Stomach smooth muscle (tissue), 2 donors: ENCODE results near the gene ATP2A1.
A peak's percentile ranks its signal among the peaks of the same experiment; 100 is the strongest.
"Not testable (repeated sequence)": the region's sequence is repeated elsewhere in the genome, so short reads cannot be mapped to it uniquely, and the experiment has no call there.

ENCODE experiments used
- H3K27ac ChIP-seq: one replicate; pipeline ENCODE4 v1.7.0; 2013; ENCODE audit warnings: mild to moderate bottlenecking, low read length, inconsistent platforms
- H3K27me3 ChIP-seq, 2 donors: one replicate each; pipeline ENCODE4 v1.7.0; 2013; ENCODE audit warnings: low read length in 2 of 2; ENCODE audit not compliant: insufficient read depth in 2 of 2, control insufficient read depth in 1 of 2
- H3K36me3 ChIP-seq, 2 donors: one replicate each; pipeline ENCODE4 v1.7.0; 2013; ENCODE audit warnings: low read length in 2 of 2; ENCODE audit not compliant: control insufficient read depth in 2 of 2, insufficient read depth in 2 of 2
- H3K4me1 ChIP-seq: one replicate; pipeline ENCODE4 v1.7.0; 2013; ENCODE audit warnings: low read length; ENCODE audit not compliant: control insufficient read depth, insufficient read depth
- H3K4me3 ChIP-seq, 2 donors: one replicate each; pipeline ENCODE4 v1.7.0; 2013; ENCODE audit warnings: low read length in 2 of 2
- H3K9ac ChIP-seq, 2 donors: one replicate each; pipeline ENCODE4 v1.7.0; 2013; ENCODE audit warnings: low read length in 2 of 2, mild to moderate bottlenecking in 1 of 2
- H3K9me3 ChIP-seq, 2 donors: one replicate each; pipeline ENCODE4 v1.7.0; 2013; ENCODE audit warnings: low read length in 2 of 2; ENCODE audit not compliant: control insufficient read depth in 2 of 2
- donor health status: healthy.
- donor health status: Pancreatic carcinoma.

The ATP2A1 gene

DNA sequence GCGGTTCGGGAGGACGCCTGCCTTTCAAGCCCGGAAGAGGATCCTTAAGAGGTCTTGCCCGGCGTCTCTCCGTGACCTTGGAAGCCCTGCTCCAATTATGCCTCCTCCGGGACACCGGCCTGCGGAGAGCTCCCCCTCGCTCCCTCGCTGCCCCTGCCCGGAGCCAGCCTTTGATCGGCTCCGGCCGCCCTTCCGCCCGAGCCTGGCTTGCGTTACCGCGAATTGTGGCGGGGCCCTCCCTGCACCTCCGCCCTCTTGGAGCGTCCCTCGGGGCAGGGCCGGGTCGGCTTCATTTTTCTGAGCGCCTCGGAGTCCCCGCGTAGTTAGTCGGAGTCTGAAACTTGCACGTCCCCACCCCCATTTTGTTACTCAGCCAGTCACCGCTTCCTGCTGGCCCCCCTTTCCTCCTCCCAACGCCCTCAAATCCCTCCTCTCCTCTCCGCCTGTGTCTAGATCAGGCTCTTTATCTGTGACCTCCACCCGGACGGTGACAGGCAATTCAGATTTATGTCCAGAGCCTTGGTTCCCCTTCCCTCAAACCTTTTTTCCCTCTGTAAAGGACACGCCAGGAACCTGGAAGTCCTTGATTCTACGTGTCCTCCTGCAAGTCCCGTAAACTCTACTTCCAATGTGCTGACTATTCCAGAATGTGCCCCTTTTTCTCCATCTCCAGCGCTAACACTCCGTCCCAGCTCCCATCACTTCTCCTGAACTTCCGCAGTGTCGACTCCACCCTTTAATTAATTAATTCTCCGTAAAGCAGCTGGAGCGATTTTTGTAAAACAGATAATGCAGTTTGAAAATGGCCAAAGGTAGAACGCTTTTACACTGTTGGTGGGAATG is 47.3 kb downstream of the ATP2A1 start:
- Histone ChIP-seq H3K9me3 (no peaks in the 10 kb centered on the region), H3K36me3 (no peaks in the 10 kb centered on the region), H3K27me3 (no peaks in the 10 kb centered on the region), H3K4me1 (peaks cover 7% of the 10 kb centered on the region), H3K27ac (peak overlapping the region; percentile 94), H3K4me3 (peak overlapping the region; percentile 59 to 87), H3K9ac (peak overlapping the region; percentile 82 to 96)

- not testable (repeated sequence) for H3K27me3 ChIP-seq
These were observed 48.0 kb downstream of the ATP2A1 start for GRCh38 chr16:28926284-28926683.

DNA sequence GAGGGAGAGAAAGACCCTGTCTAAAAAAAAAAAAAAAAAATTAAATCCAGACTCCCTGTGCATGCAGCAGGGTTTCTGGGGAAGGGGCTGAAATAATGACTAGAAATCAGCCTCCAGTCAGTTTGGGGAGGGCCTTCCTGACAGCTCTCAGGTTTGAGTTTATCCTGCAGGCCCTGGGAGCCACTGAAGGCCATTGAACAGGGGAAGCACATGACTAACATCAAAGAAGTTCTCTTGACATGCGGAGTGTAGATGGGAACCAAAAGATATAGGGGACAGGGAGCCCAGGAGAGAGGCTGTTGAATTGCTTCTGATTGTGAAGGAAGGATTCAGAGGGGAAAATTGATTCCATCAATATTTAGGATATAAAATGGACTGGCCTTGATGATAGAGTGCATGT is 49.5 kb downstream of the ATP2A1 start:
- no peaks in the 10 kb centered on the region for H3K9me3 ChIP-seq
- peaks cover 7% of the 10 kb centered on the region for H3K4me1 ChIP-seq
- H3K4me3 ChIP-seq = no peak overlapping the region
- no peaks in the 10 kb centered on the region for H3K27me3 ChIP-seq
- no peaks in the 10 kb centered on the region for H3K36me3 ChIP-seq
- no peak overlapping the region for H3K27ac ChIP-seq
- H3K9ac ChIP-seq = no peak overlapping the region

More at GRCh38 chr16:28926284-28926683, 48.0 kb downstream of the ATP2A1 start:
- not testable (repeated sequence) for H3K4me3 ChIP-seq, H3K27ac ChIP-seq, H3K9me3 ChIP-seq, H3K9ac ChIP-seq, H3K36me3 ChIP-seq, H3K4me1 ChIP-seq

DNA sequence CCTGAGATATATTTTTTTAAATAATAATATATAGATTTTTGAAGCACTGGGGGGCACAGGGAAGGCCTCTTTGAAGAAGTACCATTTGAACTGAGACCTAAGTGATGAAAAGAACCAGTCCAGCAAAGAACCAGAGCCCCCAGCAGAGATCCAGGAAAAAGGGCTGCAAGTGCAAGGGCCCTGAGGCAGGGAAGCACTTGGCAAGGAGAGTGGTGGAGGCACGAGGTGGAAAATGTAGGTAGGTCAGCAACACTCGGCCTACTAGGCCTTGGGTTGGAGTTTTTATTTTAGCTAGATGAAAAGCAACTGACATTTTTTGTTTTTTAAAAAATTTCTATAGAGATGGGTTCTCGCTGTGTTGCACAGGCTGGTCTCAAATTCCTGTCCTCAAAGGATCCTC is 51.9 kb downstream of the ATP2A1 start:
- Histone ChIP-seq H3K27ac (no peak overlapping the region), H3K4me1 (no peaks in the 10 kb centered on the region), H3K36me3 (no peaks in the 10 kb centered on the region), H3K9me3 (no peaks in the 10 kb centered on the region), H3K9ac (no peak overlapping the region), H3K27me3 (no peaks in the 10 kb centered on the region), H3K4me3 (no peak overlapping the region)

- Histone ChIP-seq H3K36me3 (no peaks in the 10 kb centered on the region), H3K9me3 (no peaks in the 10 kb centered on the region), H3K9ac (no peak overlapping the region), H3K4me1 (no peaks in the 10 kb centered on the region), H3K27ac (no peak overlapping the region), H3K27me3 (no peaks in the 10 kb centered on the region), H3K4me3 (no peak overlapping the region)
These were observed 52.4 kb downstream of the ATP2A1 start for GRCh38 chr16:28930652-28931051.

GRCh38 chr16:28931801-28932225 is 53.5 kb downstream of the ATP2A1 start, which contains the start of gene CD19:
Gene CD19, plus strand, starts transcription at chr16:28931971. Its CDS starts 30 bp downstream, at chr16:28932001.
- Histone ChIP-seq H3K4me1 (no peaks in the 10 kb centered on the region), H3K27ac (no peak within 1 kb of the TSS), H3K36me3 (no peaks in the 10 kb centered on the region), H3K27me3 (no peaks in the 10 kb centered on the region), H3K9me3 (no peaks in the 10 kb centered on the region), H3K9ac (no peak within 1 kb of the TSS), H3K4me3 (no peak within 1 kb of the TSS)

- no peak overlapping the region for H3K9ac ChIP-seq
- no peak overlapping the region for H3K27ac ChIP-seq
- no peak overlapping the region for H3K4me3 ChIP-seq
- no peaks in the 10 kb centered on the region for H3K4me1 ChIP-seq
- no peaks in the 10 kb centered on the region for H3K36me3 ChIP-seq
- H3K9me3 ChIP-seq = no peaks in the 10 kb centered on the region
- peaks cover 2 to 4% of the 10 kb centered on the region in 2 donors for H3K27me3 ChIP-seq
These were observed 54.3 kb downstream of the ATP2A1 start for GRCh38 chr16:28932339-28933141.

DNA sequence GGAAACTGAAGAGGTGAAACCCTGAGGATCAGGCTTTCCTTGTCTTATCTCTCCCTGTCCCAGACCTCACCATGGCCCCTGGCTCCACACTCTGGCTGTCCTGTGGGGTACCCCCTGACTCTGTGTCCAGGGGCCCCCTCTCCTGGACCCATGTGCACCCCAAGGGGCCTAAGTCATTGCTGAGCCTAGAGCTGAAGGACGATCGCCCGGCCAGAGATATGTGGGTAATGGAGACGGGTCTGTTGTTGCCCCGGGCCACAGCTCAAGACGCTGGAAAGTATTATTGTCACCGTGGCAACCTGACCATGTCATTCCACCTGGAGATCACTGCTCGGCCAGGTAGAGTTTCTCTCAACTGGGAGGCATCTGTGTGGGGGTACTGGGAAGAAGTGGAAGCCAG is 54.9 kb downstream of the ATP2A1 start:
- H3K9me3 ChIP-seq = no peaks in the 10 kb centered on the region
- H3K27me3 ChIP-seq = peaks cover 2 to 4% of the 10 kb centered on the region in 2 donors
- H3K9ac ChIP-seq = no peak overlapping the region
- no peaks in the 10 kb centered on the region for H3K36me3 ChIP-seq
- H3K4me3 ChIP-seq = no peak overlapping the region
- H3K27ac ChIP-seq = no peak overlapping the region
- H3K4me1 ChIP-seq = no peaks in the 10 kb centered on the region

DNA sequence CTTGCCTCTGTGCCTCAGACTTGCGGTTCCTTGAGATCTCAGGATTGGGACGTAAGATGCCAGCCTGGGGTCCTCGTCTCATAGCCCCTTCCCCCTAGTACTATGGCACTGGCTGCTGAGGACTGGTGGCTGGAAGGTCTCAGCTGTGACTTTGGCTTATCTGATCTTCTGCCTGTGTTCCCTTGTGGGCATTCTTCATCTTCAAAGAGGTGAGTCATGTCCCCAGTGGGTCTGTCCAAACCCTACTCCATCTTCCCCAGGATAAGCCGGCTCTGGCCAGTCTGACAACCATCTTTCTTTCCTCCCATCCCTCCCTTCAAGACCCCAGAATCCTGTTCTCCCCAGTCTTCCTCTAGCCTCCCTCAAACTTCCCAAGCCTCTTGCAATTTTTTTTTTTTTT is 57.1 kb downstream of the ATP2A1 start:
- Histone ChIP-seq H3K9me3 (no peaks in the 10 kb centered on the region), H3K4me1 (no peaks in the 10 kb centered on the region), H3K27ac (no peak overlapping the region), H3K36me3 (no peaks in the 10 kb centered on the region), H3K4me3 (no peak overlapping the region), H3K9ac (no peak overlapping the region), H3K27me3 (peaks cover 5 to 9% of the 10 kb centered on the region in 2 donors)

- no peak overlapping the region for H3K27ac ChIP-seq
- peaks cover 5 to 9% of the 10 kb centered on the region in 2 donors for H3K27me3 ChIP-seq
- H3K9ac ChIP-seq = no peak overlapping the region
- no peaks in the 10 kb centered on the region for H3K36me3 ChIP-seq
- H3K9me3 ChIP-seq = no peaks in the 10 kb centered on the region
- peak overlapping the region in 1 of 2 donors; percentile 44 for H3K4me3 ChIP-seq
- no peaks in the 10 kb centered on the region for H3K4me1 ChIP-seq
These were observed 57.9 kb downstream of the ATP2A1 start for GRCh38 chr16:28935924-28936783.
